ENCODE data around the gene GREB1L.
A peak's percentile ranks its signal among the peaks of the same experiment; 100 is the strongest.

GREB1L gene

GRCh38 chr18:21496277-21496835 is 254.3 kb downstream of the GREB1L start:
- no peak for DNase-seq

- no peak for DNase-seq
Observed at GRCh38 chr18:21499997-21500396, 258.0 kb downstream of the GREB1L start.

- no peak for DNase-seq
Observed at GRCh38 chr18:21502661-21503060, 260.6 kb downstream of the GREB1L start.

GRCh38 chr18:21507913-21508701 is 266.1 kb downstream of the GREB1L start:
- DNase-seq: no peak

- DNase-seq: peak in 1 of 2 experiments; percentile 8
Observed at GRCh38 chr18:21509062-21509461, 267.0 kb downstream of the GREB1L start.

GRCh38 chr18:21513292-21513691 is 271.3 kb downstream of the GREB1L start:
- no peak for DNase-seq

- DNase-seq: no peak
Observed at GRCh38 chr18:21513741-21514140, 271.7 kb downstream of the GREB1L start.

- DNase-seq: no peak
Observed at GRCh38 chr18:21522530-21522929, 280.5 kb downstream of the GREB1L start.

- no peak for DNase-seq
Observed at GRCh38 chr18:21525916-21526315, 283.9 kb downstream of the GREB1L start.

- DNase-seq: no peak
Observed at GRCh38 chr18:21526463-21526862, 284.4 kb downstream of the GREB1L start.

GRCh38 chr18:21534327-21534726 is 292.3 kb downstream of the GREB1L start:
- DNase-seq: no peak

GRCh38 chr18:21538230-21538629 is 296.2 kb downstream of the GREB1L start:
- DNase-seq: no peak

GRCh38 chr18:21546423-21546822 is 304.4 kb downstream of the GREB1L start:
- no peak for DNase-seq

- no peak for DNase-seq
Observed at GRCh38 chr18:21548647-21549046, 306.6 kb downstream of the GREB1L start.

GRCh38 chr18:21550510-21550970 is 308.5 kb downstream of the GREB1L start:
- no peak for DNase-seq

GRCh38 chr18:21557607-21558253 is 315.7 kb downstream of the GREB1L start:
- no peak for DNase-seq

- DNase-seq: no peak
Observed at GRCh38 chr18:21559195-21559594, 317.2 kb downstream of the GREB1L start.

GRCh38 chr18:21571772-21572171 is 329.7 kb downstream of the GREB1L start:
- no peak for DNase-seq

All from NCI-H524 (cell line).